Right ventricle myocardium superior (tissue), 1 donor: Measurements from ENCODE around the gene ZNF175. TPM values are rescaled to one million over a fixed set of nuclear protein-coding genes. Genes with fewer than 3 reads are reported as not detected.

ENCODE experiments used
- ATAC-seq: fragments of 200-7000 bp; cut with Tn5 transposase; one replicate; pipeline ENCODE4 v1.9.1; 2020; ENCODE audit warnings: mild to moderate bottlenecking; ENCODE audit not compliant: poor library complexity
- DNase-seq: peaks from one replicate; pipeline ENCODE4 v3.0.0-alpha.2; 2020
- intact Hi-C: fragments of 100-400 bp; cut with DNase I; formaldehyde crosslinking; loops from one replicate; pipeline ENCODE4 v1.11.2; 2022
- total RNA-seq: library from RNA; stranded (reverse); fragmentation: NEBNext Ultra II Directional; extraction: Animal tissue kit (Norgen Biotek cat#: 25700); gene quantifications from one replicate; pipeline ENCODE4 v1.2.1, GENCODE V29; 2021
- donor health status: DM: no; HTN: yes; CAD: no; lungs with severe emphysema.

Gene ZNF175
- total RNA-seq, 1 donor from 2014 or later = 6.5 TPM

DNA sequence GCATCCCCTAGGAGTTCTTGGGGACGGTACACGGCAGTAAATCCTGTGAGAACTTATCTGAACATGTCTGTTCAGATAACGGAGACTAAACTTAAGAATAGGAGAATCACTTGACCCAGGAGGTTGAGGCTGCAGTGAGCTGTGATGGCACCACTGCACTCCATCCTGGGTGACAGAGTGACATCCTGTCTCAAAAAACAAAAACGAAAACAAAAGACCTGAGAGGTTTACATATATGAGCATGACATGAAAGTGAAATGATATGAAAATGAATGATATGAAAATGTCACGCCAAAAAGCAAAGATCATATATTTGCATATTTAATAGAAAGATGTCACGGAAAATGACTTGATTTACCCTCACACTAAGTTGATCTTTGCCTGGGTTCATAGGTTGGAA lies 5.8 kb downstream of the ZNF175 start:
- ATAC-seq = no peak
- DNase-seq = no peak
- intact Hi-C loops = no loop called here

DNA sequence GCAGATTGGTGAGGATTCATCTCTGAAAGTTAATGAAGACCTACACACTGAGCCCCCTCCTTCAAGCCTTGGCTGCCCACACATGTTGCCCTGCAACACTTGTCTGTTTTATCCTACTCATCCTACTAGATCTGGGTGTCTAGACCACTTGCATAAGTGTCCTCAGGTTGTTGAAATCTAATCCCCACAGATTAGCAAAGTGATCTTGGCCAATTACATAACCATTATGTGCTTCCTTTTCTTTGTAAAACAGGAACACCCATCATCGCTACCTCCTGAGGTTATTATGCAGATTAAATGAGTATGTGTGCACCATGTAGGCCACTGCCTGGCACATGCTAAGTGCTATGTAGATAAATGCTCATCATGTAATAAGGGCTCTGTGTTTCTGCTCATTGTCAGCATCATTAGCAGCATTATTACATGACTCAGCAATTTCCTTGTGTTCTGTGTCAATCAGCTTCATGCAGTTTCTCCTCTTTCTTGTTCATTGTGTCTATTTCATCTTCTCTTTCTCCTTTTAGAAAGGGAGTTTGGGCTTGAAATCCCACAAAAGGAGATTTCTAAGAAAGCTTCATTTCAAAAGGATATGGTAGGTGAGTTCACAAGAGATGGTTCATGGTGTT lies 15.1 kb downstream of the ZNF175 start:
- DNase-seq (no peak), ATAC-seq (no peak)
- intact Hi-C loops = no loop called here

- DNase-seq (no peak), ATAC-seq (no peak)
- intact Hi-C loops = no loop called here
Observed at GRCh38 chr19:51586799-51587198, 15.7 kb downstream of the ZNF175 start.

GRCh38 chr19:51587264-51588191 lies 16.4 kb downstream of the ZNF175 start:
- ATAC-seq = no peak
- intact Hi-C loops = no loop called here
- DNase-seq = no peak

DNA sequence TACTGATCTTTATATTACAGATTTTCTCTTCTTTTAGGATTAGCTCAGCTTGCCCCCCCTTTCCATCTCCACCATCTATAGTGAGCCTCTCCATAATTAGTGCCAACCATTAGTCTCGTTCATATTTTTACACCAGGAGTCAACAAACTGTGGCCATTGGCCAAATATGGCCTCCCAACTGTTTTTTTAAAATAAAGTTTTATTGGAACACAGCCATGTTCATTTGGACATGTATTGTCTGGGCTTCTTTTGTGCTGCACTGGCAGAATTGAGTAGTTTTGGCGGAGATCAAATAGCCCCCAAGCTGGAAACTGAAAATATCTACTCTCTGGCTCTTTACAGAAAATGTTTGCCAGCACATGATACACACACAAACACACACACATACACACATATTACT lies 18.4 kb downstream of the ZNF175 start:
- intact Hi-C loops = no loop called here
- no peak for ATAC-seq
- DNase-seq = no peak

DNA sequence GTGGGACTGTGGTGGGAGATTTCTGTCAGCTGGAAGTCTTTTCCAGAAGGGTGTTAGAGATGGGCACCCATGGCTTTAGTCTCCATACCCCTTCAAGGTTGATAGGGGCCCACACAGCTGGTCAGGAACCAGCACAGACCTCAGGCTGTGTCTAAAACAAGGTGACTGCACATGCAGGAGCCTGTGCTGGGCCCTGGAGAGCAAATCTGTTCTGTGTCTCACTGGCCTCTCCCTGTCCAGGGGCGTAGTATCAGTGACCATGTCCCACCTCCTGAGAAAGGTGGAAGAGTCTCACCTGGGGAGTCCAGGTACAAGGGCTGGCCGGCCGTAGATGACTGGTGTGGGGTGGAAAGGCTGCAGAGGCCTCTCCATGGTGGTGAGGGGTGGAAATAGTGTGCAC lies 19.4 kb downstream of the ZNF175 start:
- intact Hi-C loops = no loop called here
- ATAC-seq (no peak), DNase-seq (no peak)

- intact Hi-C loops = no loop called here
- no peak for DNase-seq
- no peak for ATAC-seq
Observed at GRCh38 chr19:51592521-51592920, 21.4 kb downstream of the ZNF175 start.

DNA sequence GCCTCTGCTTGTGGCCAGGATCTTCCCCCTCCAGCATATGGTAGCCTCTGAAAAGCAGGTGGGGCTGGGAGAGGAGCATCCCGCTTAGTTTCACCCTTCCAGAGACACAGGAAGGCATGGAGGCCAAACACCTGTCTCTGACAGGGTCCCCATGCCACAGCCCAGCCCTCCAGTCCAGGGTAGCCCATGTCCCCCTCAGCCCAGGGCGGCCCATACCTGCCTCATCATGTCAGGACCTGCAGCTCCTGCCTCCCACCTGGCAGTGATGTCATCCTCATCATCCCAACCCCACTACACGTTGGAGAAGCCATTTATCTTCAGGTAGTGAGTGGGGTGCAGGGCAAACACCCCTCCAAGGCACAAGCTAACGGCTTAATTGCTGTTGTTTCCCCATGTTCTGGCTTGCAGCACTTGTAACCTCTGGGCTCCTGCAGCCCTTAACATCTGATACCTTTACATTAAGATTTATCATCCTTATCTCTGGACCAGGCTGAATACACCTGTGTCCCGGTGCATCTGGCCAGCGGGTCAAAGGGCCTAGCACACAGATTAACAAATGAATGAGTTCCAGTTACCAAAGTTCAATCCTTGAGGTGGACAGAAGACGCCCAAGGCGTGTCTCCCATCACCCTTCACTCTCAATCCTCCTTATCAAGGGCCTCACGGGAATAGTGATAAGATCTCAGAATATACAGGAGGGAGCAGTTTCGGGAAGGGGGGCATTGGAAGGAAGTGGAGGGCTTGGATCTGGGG lies 22.2 kb downstream of the ZNF175 start:
- ATAC-seq (no peak), DNase-seq (no peak)
- intact Hi-C loops = no loop called here

DNA sequence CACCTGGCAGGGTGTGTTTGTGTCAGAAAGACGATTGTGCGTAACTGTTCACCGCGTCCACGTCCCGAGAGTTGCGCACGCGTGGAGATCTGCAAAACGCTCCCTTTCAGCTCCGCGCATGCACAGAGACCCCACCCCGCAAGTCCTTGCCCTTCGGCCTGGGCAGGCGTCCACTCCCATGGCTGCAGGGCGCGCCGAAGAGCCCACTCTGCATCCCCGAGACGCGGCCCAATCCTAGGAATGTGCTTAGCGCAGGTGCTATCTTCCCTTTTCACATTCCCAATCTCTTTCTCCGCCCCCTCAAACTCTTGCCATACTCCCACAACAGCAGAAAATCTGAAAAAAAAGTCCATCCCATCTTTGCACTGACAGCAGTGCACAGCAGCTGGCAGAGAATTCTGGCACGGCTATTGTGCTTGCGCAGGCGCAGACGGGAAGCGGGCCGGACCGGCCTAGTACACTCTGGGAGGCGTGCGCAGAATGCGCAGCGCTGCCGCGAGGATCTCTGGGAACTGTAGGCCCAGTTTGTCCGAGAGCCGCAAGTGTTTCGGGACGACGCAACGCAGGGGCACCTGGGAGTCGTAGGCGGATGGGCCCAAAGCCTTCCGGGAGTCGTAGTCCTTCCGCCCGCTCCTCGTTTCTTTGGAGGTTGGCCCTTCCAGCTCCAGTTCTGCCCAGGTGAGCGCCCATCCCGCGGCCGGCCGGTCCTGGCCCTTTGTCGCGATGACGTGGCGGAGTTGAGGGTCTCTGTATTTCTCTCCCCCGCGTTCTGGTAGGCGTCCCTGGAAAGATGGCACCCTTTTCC lies 23.1 kb downstream of the ZNF175 start:
- ATAC-seq (peak; percentile 100), DNase-seq (peak; percentile 100)
- intact Hi-C loops = no loop called here

DNA sequence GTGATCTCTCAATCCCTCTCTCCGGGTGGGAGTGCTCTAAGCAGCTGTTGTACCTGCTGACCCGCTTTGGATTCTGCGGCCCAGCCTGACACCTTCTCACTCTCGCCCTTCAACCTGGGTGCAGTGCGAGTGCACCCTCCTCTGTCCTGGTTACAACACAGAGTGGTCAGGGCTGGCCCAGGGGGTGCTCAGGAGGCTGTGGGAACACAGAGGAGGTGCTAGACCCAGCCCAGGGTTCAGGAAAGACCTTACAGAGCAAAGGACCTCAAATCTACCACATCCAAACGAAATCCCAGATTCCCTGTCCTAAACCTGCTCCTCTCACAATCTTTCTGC lies 23.7 kb downstream of the ZNF175 start:
- ATAC-seq (peak; percentile 7), DNase-seq (no peak)
- intact Hi-C loops = no loop called here

DNA sequence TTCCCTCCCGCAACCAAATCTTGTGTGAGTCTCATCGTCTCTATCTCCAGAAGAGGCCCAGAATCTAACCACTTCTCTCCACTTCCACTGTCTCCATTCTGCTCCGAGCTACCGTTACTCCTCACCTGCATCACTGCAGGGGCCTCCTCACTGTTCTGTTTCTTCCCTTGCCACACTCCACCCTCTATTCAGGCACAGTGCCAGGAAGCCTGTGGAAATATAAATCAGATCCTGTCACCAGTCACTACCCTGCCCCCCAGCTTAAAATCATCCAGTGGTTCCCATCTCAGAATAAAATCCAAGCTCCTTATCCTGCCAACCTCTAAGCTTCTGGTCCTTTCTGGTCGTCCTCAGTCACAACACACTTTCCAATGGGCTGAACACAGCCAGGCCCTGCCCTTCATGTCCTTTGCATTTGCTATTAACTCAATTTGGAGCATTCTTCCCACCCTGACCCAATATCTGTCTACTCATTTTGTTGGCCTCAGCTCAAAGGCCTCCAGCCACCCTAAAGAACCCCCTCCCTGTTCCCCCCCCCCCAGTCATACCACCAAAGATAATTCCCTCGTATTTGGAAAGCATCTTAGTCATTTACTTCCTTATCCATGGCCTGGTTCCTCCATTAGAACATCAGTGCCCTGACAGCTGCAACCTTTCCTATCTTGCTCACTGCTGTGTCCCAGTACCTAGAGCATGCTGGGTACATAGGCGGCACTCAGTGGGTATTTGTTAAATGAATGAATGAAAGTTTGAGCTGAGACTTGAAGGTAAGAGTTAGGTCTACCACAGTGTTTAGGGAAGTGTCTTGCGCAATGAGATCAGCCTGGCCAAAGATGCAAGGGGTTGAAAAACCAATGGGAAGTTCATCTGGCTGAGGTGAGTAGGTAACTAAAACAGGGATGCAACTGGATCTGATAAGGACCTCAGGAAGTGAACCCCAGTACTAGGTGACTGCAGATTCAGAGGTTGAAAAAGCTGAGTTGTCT lies 24.4 kb downstream of the ZNF175 start:
- no peak for DNase-seq
- no peak for ATAC-seq
- intact Hi-C loops = no loop called here

GRCh38 chr19:51598159-51598915 lies 27.3 kb downstream of the ZNF175 start:
- ATAC-seq = no peak
- DNase-seq = no peak
- intact Hi-C loops = no loop called here

GRCh38 chr19:51599084-51599483 lies 28.0 kb downstream of the ZNF175 start:
- no peak for DNase-seq
- intact Hi-C loops = no loop called here
- no peak for ATAC-seq

DNA sequence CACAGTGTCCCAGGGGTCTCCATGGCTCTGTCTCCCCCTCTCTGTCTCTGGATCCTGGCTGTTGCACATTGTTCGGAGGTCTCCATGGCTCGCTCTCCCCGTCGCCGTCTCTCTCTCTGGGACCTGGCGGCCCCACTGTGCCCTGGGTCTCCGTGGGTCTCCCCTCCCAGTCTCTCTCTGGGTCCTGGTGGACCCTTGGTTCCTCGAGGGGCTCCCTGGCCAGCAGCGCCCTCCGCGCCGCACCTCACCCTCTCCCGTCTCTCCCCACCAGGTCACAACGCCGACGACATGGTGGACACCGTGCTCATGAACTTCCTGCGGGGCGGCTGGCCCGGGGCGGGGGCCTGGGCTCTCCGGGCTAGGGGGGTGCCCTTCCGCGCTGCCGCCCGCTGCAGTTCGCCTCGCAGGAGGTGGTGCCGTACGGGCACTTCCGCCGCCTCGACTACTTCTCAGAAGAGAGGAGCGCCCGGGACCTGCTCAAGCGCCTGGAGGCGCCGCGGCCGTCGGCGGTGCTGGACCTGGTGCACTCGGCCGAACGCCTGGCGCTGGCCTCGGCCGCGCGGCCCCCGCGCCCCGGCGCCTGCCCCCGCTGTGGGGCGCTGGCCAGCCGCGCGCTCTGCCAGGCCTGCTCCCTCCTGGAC lies 30.0 kb downstream of the ZNF175 start:
- DNase-seq (no peak), ATAC-seq (no peak)
- intact Hi-C loops = no loop called here

- DNase-seq (no peak), ATAC-seq (no peak)
- intact Hi-C loops = no loop called here
Observed at GRCh38 chr19:51602189-51602854, 31.2 kb downstream of the ZNF175 start.

- intact Hi-C loops = no loop called here
- no peak for DNase-seq
Observed at GRCh38 chr19:51607077-51607476, 36.0 kb downstream of the ZNF175 start.

More at GRCh38 chr19:51607077-51607476, 36.0 kb downstream of the ZNF175 start:
- no peak for ATAC-seq
